Activated CD8-positive, alpha-beta memory T cell treated with anti-CD3 and anti-CD28 coated beads for 48 hours (primary cell): ENCODE data around the gene CLDN3.
"Not testable (repeated sequence)": the region's sequence is repeated elsewhere in the genome, so short reads cannot be mapped to it uniquely, and the experiment has no call there.

Experiments
- DNase-seq, 3 experiments: peaks; one replicate each; pipeline ENCODE4 v3.0.0-alpha.2; 2020; ENCODE audit warnings: low read depth in 2 of 3, low spot score in 2 of 3

Gene CLDN3

GRCh38 chr7:73770002-73770859, at the start of gene CLDN3:
TSS of gene CLDN3 (minus strand) at chr7:73770270. CDS start at chr7:73770049, 221 bp downstream.
- DNase-seq: no peak

- DNase-seq: no peak
These were observed 47.1 kb upstream of the CLDN3 start for GRCh38 chr7:73817121-73817520.

- no peak for DNase-seq
These were observed 45.4 kb upstream of the CLDN3 start for GRCh38 chr7:73815436-73815835.

- no peak for DNase-seq
These were observed 42.9 kb upstream of the CLDN3 start for GRCh38 chr7:73812996-73813395.

- peak; percentile 11 to 32 (median 18) for DNase-seq
These were observed 41.7 kb upstream of the CLDN3 start for GRCh38 chr7:73811760-73812168.

GRCh38 chr7:73810998-73811360, 40.9 kb upstream of the CLDN3 start:
- DNase-seq: no peak

- DNase-seq: no peak
These were observed 39.4 kb upstream of the CLDN3 start for GRCh38 chr7:73809467-73809951.

- DNase-seq: no peak
These were observed 32.4 kb upstream of the CLDN3 start for GRCh38 chr7:73802459-73802858.

- DNase-seq: no peak
These were observed 31.5 kb upstream of the CLDN3 start for GRCh38 chr7:73801577-73801976.

GRCh38 chr7:73799282-73800141, 29.4 kb upstream of the CLDN3 start:
- DNase-seq: no peak

GRCh38 chr7:73797176-73797575, 27.1 kb upstream of the CLDN3 start:
- DNase-seq: not testable (repeated sequence)

- not testable (repeated sequence) for DNase-seq
These were observed 26.6 kb upstream of the CLDN3 start for GRCh38 chr7:73796656-73797055.

GRCh38 chr7:73795188-73795587, 25.1 kb upstream of the CLDN3 start:
- DNase-seq: not testable (repeated sequence)

- not testable (repeated sequence) for DNase-seq
These were observed 21.2 kb upstream of the CLDN3 start for GRCh38 chr7:73791170-73791690.

GRCh38 chr7:73789051-73789450, 19.0 kb upstream of the CLDN3 start:
- no peak for DNase-seq

- DNase-seq: not testable (repeated sequence)
These were observed 17.6 kb upstream of the CLDN3 start for GRCh38 chr7:73787786-73788048.

GRCh38 chr7:73786588-73786987, 16.5 kb upstream of the CLDN3 start:
- no peak for DNase-seq

GRCh38 chr7:73779517-73779916, 9.4 kb upstream of the CLDN3 start:
- no peak for DNase-seq

GRCh38 chr7:73778801-73779389, 8.8 kb upstream of the CLDN3 start:
- DNase-seq: no peak

GRCh38 chr7:73774923-73775322, 4.9 kb upstream of the CLDN3 start:
- DNase-seq: no peak

GRCh38 chr7:73773700-73774517, 3.8 kb upstream of the CLDN3 start:
- DNase-seq: no peak
